BJ (cell line): ENCODE data around the gene DNAJC3. TPM values are rescaled to one million over a fixed set of nuclear protein-coding genes. Genes with fewer than 3 reads are reported as not detected.
A peak's percentile ranks its signal among the peaks of the same experiment; 100 is the strongest.
"Not testable (repeated sequence)": the region's sequence is repeated elsewhere in the genome, so short reads cannot be mapped to it uniquely, and the experiment has no call there.

Experiments used
- CTCF ChIA-PET: fragments of 350-600 bp; formaldehyde crosslinking; extraction: SDS; loops from one replicate; lab custom pipeline; 2021; ENCODE audit warnings: antibody characterized with exemption, inconsistent platforms; lab: Yijun Ruan, JAX
- POLR2A ChIA-PET: fragments of 300-600 bp; sonication (Branson Sonifier 250); formaldehyde crosslinking; extraction: SDS; loops from one replicate; lab custom pipeline; 2021; ENCODE audit warnings: antibody characterized with exemption; lab: Charles Lee
- DNase-seq: peaks from one replicate; pipeline ENCODE4 v3.0.0-alpha.2; 2011; ENCODE audit warnings: low read depth
- H3K27me3 ChIP-seq: 2 replicates; pipeline ENCODE4 v1.6.0; 2011; ENCODE audit warnings: low read length; ENCODE audit not compliant: control insufficient read depth, insufficient read depth
- H3K36me3 ChIP-seq: 2 replicates; pipeline ENCODE4 v1.5.1; 2011; ENCODE audit warnings: low read length; ENCODE audit not compliant: control insufficient read depth, insufficient read depth
- H3K4me3 ChIP-seq: 2 replicates; pipeline ENCODE4 v1.5.1; 2011; ENCODE audit warnings: low read depth, mild to moderate bottlenecking, control low read depth, low read length
- CTCF ChIP-seq: IDR thresholded peaks from 2 replicates; pipeline ENCODE4 v1.5.1; 2011; ENCODE audit warnings: low read depth, mild to moderate bottlenecking, control low read depth, inconsistent platforms, low read length, moderate library complexity; ENCODE audit not compliant: insufficient read depth
- polyA plus RNA-seq: library from polyadenylated mRNA; depleted of rRNA; stranded (reverse); fragments of >200 nt; gene quantifications from 2 replicates; pipeline ENCODE4 v1.2.3, GENCODE V29; 2011

Gene DNAJC3
- polyA plus RNA-seq, 1 experiment = 10.6 TPM

GRCh38 chr13:95652244-95652764 lies 24.6 kb upstream of the DNAJC3 start:
- Histone ChIP-seq H3K27me3 (peaks cover 6% of the 10 kb centered on the region), H3K4me3 (no peak overlapping the region), H3K36me3 (no peaks in the 10 kb centered on the region)
- POLR2A ChIA-PET = no interaction called here
- no peak for TF ChIP-seq CTCF
- DNase-seq = no peak
- CTCF ChIA-PET = no interaction called here

DNA sequence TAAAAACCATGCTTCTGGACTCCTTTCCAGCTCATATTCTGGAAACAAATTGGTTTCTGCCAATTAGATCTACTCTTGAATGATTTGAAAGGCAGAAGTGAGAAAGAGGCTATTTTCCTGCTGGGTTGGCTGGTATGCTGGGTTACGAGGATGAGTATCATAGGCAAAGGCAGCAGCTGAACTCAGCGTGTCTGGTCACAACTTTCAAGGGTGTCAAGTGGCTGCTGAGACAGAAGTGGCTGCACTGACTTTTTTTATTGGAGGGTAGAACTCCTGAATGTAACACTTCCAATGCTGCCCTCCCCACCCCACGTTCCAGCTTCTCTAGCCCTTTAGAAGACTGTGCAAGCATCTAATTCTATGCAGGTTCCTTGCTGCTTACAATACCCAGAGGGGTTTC lies 24.1 kb upstream of the DNAJC3 start:
- ChIA-PET POLR2A (no interaction called here), CTCF (no interaction called here)
- DNase-seq = no peak
- H3K36me3 ChIP-seq = no peaks in the 10 kb centered on the region
- no peak overlapping the region for H3K4me3 ChIP-seq
- TF ChIP-seq CTCF = no peak
- H3K27me3 ChIP-seq = peaks cover 6% of the 10 kb centered on the region

DNA sequence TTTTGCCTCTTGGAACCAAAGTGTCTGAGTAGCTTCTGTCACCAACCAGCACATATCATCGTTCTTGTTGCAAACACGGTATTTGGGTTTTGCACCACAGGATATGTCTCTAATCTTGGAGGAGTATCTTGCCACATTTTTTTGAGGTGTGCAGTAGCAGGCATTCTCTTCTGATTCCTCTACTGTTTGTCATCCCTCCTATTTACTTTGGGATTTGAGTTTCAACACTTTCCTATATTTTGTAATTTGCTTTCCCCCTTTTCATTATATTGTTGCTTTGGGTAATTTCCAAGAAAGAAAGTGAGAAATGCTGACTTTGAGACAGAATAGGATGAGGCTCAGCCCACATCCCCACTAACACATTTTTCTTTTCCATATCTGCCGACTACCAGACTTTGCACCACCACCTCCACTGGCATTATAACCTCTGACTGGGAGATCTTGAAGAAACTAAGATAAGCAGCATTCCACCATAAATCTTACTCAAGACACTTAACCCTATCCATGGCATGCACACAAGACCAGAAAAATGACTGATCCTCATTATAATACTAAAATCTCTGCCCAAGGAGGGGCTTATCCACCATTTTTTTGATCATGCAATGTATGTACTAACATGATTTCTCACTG lies 20.4 kb upstream of the DNAJC3 start:
- Histone ChIP-seq H3K4me3 (no peak overlapping the region), H3K27me3 (peaks cover 6% of the 10 kb centered on the region), H3K36me3 (no peaks in the 10 kb centered on the region)
- DNase-seq = no peak
- TF ChIP-seq CTCF = no peak
- CTCF ChIA-PET = no interaction called here
- POLR2A ChIA-PET = no interaction called here

DNA sequence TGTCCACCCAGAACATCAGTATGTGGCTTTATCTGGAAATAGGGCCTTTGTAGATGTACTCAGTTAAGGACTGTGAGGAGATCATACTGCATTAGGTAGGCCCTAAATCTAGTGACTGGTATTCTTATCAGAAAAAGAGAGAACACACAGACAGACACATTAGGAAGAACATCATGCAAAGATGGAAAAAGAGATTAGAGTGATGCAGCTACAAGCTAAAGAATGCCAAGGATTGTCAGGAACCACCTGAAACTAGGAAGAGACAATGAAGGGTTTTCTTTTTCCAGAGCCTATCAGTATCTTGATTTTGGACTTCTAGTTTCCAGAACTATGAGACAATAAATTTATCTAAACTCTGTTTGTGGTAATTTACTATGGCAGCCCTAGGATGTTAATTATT lies 17.4 kb upstream of the DNAJC3 start:
- ChIA-PET CTCF (interaction anchor here (2.4 to 3.4 kb wide), 2 partner anchors 36 to 174 kb away, joined by 9 to 18 read pairs; no protein-coding TSS in a partner anchor), POLR2A (no interaction called here)
- Histone ChIP-seq H3K36me3 (no peaks in the 10 kb centered on the region), H3K4me3 (no peak overlapping the region), H3K27me3 (no peaks in the 10 kb centered on the region; the same call in none of the 2 replicates)
- TF ChIP-seq CTCF = no peak
- DNase-seq = no peak

DNA sequence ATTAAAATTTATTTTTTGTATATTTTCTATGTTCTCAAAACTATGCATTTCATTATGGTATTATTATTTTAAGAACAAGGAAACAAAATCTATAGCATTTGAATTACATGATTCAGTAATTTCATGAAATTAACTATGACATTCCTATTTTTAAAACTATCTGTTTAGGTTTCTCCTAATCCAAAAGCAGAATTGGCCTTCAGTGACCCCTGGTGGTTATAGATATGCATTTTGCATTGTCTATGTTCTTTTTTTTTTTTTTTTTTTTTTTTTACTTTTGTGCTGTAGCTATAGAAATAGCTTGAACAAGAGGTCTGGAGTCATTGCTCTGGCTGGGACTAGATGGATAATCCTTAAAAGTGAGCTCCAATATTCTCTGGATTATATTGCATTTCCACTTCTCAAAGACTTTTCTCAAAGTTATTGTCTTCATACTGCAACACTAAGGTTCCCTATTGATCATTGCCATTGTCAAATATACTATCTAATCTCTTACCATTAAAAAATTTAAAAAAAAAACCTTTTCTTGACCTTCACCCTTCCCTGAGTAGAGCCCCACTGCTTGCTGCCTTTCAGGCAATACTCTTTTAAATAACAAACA lies 15.9 kb upstream of the DNAJC3 start:
- TF ChIP-seq CTCF = peak; percentile 61
- H3K4me3 ChIP-seq = no peak overlapping the region
- ChIA-PET CTCF (interaction anchor here (0.6 to 3.4 kb wide), 10 partner anchors 9 to 173 kb away, joined by 3 to 18 read pairs (median 4); no protein-coding TSS in a partner anchor), POLR2A (no interaction called here)
- no peaks in the 10 kb centered on the region; the same call in none of the 2 replicates for H3K27me3 ChIP-seq
- no peak for DNase-seq
- H3K36me3 ChIP-seq = no peaks in the 10 kb centered on the region

DNA sequence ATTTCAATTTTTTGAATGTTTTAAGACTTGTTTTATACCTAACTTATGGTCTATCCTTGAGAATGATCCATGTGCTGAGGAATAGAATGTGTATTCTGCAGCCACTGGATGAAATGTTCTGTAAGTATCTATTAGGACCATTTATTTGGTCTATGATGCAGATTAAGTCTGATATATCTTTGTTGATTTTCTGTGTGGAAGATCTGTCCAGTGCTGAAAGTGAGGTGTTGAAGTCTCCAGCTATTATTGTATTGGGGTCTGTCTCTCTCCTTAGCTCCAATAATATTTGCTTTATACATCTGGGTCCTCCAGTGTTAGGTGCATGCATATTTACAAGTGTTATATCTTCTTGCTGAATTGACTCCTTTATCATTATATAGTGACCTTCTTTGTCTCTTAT lies 9.7 kb upstream of the DNAJC3 start:
- DNase-seq, POLR2A ChIA-PET, H3K36me3 ChIP-seq, H3K4me3 ChIP-seq, H3K27me3 ChIP-seq: not testable (repeated sequence)
- CTCF ChIA-PET = interaction anchor here (0.8 to 0.9 kb wide), 2 partner anchors 43 to 166 kb away, joined by 4 read pairs; no protein-coding TSS in a partner anchor
